Uterus (tissue), 2 donors: Measurements from ENCODE around the gene TAS2R43.

Experiments
- POLR2A ChIP-seq, 2 donors: fragments of 450-650 bp; IDR thresholded peaks; one replicate each; pipeline ENCODE4 v1.6.1; 2016; ENCODE audit warnings: antibody characterized with exemption in 2 of 2, mild to moderate bottlenecking in 1 of 2, moderate library complexity in 1 of 2
- TF ChIP-seq, protein P1 (sequence below), 4 experiments: fragments of 200-600 bp in 2 of 4; fragments of 450-650 bp in 2 of 4; sonication (generic) in 2 of 4; IDR thresholded peaks; one replicate each; pipeline ENCODE4 v1.5.1; 2016 to 2019; ENCODE audit warnings: antibody characterized with exemption in 4 of 4, mild to moderate bottlenecking in 2 of 4, moderate library complexity in 1 of 4

DNA sequence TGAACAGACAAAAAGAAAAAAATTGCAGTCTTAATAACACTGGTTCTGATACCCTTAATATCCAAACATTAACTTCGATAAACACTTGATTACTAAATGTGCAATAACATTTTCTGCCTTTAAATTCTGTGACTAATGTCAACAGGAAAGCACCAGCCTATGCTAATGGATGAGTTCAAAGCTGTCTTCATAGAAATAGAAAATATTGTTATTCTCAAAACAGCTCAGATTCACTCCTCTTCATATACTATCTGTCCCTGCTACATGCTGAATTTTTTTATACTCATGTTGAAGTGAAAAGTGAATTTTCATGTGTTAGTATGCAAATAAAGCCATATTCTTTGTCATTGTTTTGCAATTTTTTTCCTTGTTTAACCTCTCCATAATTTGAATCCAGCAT, 13.9 kb downstream of the TAS2R43 start:
- TF ChIP-seq, protein P1, sequence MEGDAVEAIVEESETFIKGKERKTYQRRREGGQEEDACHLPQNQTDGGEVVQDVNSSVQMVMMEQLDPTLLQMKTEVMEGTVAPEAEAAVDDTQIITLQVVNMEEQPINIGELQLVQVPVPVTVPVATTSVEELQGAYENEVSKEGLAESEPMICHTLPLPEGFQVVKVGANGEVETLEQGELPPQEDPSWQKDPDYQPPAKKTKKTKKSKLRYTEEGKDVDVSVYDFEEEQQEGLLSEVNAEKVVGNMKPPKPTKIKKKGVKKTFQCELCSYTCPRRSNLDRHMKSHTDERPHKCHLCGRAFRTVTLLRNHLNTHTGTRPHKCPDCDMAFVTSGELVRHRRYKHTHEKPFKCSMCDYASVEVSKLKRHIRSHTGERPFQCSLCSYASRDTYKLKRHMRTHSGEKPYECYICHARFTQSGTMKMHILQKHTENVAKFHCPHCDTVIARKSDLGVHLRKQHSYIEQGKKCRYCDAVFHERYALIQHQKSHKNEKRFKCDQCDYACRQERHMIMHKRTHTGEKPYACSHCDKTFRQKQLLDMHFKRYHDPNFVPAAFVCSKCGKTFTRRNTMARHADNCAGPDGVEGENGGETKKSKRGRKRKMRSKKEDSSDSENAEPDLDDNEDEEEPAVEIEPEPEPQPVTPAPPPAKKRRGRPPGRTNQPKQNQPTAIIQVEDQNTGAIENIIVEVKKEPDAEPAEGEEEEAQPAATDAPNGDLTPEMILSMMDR (IDR thresholded peaks at IDR 0.05): no peak
- TF ChIP-seq POLR2A (IDR thresholded peaks at IDR 0.05): no peak
